GM12878 (cell line): Measurements from ENCODE around the gene RAB11FIP2. TPM values are rescaled to one million over a fixed set of nuclear protein-coding genes. Genes with fewer than 3 reads are reported as not detected.

ENCODE experiments used
- HDAC6 ChIP-seq: fragments of 200-600 bp; sonication (generic); IDR thresholded peaks from one replicate; pipeline ENCODE4 v1.8.0; 2017; ENCODE audit warnings: antibody characterized with exemption; ENCODE audit not compliant: unreplicated experiment
- MTA2 ChIP-seq: fragments of 450-650 bp; IDR thresholded peaks from 2 replicates; pipeline ENCODE4 v1.6.1; 2016; ENCODE audit warnings: low read depth, mild to moderate bottlenecking, moderate library complexity
- NBN ChIP-seq: fragments of 450-650 bp; IDR thresholded peaks from 2 replicates; pipeline ENCODE4 v1.6.1; 2016
- RBBP5 ChIP-seq: fragments of 200-600 bp; sonication (generic); conservative IDR thresholded peaks from 2 replicates; pipeline ENCODE4 v1.6.1; 2016
- SIX5 ChIP-seq: IDR thresholded peaks from 2 replicates; pipeline ENCODE4 v1.6.1; 2011; ENCODE audit warnings: mild to moderate bottlenecking, low read depth, low read length, moderate library complexity; ENCODE audit not compliant: severe bottlenecking
- STAT3 ChIP-seq: IDR thresholded peaks from 2 replicates; pipeline ENCODE4 v1.6.1; 2011; ENCODE audit warnings: low read depth, low read length, improper control_type of control experiment
- ZNF24 ChIP-seq: fragments of 450-650 bp; IDR thresholded peaks from 2 replicates; pipeline ENCODE4 v1.6.1; 2017; ENCODE audit warnings: antibody characterized with exemption, mild to moderate bottlenecking
- polyA plus RNA-seq, 11 experiments: library from polyadenylated mRNA; depleted of rRNA in 4 of 11; unstranded in 6 of 11; stranded (reverse) in 5 of 11; fragments of >200 nt; fragmentation: Nextera tagmentation in 4 of 11; fragmentation: Illumina TruSeq in 1 of 11; extraction: Ambion mirVana in 4 of 11; extraction: Trizol in 1 of 11; gene quantifications; 1 replicate in 1 of 11; 2 replicates in 10 of 11; pipeline versions ENCODE4 v1.2.1 to v1.2.3, GENCODE V29; 2011 to 2016; ENCODE audit warnings: inconsistent platforms in 2 of 11, missing spikeins in 2 of 11, low read depth in 1 of 11
- total RNA-seq, 4 experiments: library from RNA; depleted of rRNA in 3 of 4; stranded (reverse); fragments of >200 nt in 3 of 4; fragmentation: Illumina TruSeq in 1 of 4; extraction: Trizol in 1 of 4; gene quantifications; 2 replicates each; pipeline versions ENCODE4 v1.2.1 to v1.2.3, GENCODE V29; 2013 to 2021
- TF ChIP-seq, protein P1 (sequence below): fragments of 150-350 bp; IDR thresholded peaks from 2 replicates; pipeline ENCODE4 v1.6.1; 2014; ENCODE audit warnings: mild to moderate bottlenecking, low read depth, low read length
- TF ChIP-seq, protein P2 (sequence below): fragments of 450-650 bp; IDR thresholded peaks from 2 replicates; pipeline ENCODE4 v1.6.1; 2018; ENCODE audit warnings: mild to moderate bottlenecking, low read depth, moderate library complexity; ENCODE audit not compliant: partially characterized antibody
- TF ChIP-seq, protein P3 (sequence below): fragments of 450-650 bp; IDR thresholded peaks from 2 replicates; pipeline ENCODE4 v1.6.1; 2017; ENCODE audit warnings: mild to moderate bottlenecking, moderate library complexity
- TF ChIP-seq, protein P4 (sequence below): IDR thresholded peaks from 2 replicates; pipeline ENCODE4 v1.6.1; 2011; ENCODE audit warnings: borderline replicate concordance, low read depth, mild to moderate bottlenecking, moderate library complexity, mixed read lengths, low read length; ENCODE audit not compliant: insufficient read depth; ENCODE audit errors: extremely low read length

Gene RAB11FIP2
- total and polyA plus RNA-seq, 10 of the 15 experiments (the other 5 are each of a cell fraction or from before 2014, with no cell fraction given), result 1.8 to 16.7 (median 4.3) TPM

DNA sequence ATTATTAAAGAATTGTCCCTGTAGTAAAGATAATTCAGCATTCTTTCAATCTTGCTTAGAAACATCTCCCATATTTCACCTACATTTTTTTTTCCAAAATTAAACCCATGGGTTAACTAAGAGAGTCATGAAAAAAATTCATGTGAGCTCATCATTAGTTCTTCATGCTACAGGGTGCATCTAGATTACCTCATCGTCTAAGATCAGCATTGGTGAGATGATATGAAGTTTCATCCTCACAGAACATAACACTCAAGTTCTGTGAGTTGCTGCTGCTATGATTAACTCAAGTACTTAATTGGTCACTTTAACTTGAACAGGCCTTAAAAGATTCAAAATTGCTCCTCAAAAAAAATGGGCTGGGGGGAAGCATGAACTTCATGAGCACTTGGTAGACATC, 50.0 kb downstream of the RAB11FIP2 start (continued):
- TF ChIP-seq RBBP5, result no peak
- TF ChIP-seq, protein P1, sequence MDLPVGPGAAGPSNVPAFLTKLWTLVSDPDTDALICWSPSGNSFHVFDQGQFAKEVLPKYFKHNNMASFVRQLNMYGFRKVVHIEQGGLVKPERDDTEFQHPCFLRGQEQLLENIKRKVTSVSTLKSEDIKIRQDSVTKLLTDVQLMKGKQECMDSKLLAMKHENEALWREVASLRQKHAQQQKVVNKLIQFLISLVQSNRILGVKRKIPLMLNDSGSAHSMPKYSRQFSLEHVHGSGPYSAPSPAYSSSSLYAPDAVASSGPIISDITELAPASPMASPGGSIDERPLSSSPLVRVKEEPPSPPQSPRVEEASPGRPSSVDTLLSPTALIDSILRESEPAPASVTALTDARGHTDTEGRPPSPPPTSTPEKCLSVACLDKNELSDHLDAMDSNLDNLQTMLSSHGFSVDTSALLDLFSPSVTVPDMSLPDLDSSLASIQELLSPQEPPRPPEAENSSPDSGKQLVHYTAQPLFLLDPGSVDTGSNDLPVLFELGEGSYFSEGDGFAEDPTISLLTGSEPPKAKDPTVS, result no peak
- TF ChIP-seq STAT3, result no peak
- TF ChIP-seq SIX5, result no peak
- TF ChIP-seq NBN, result no peak
- TF ChIP-seq ZNF24, result no peak
- TF ChIP-seq, protein P2, sequence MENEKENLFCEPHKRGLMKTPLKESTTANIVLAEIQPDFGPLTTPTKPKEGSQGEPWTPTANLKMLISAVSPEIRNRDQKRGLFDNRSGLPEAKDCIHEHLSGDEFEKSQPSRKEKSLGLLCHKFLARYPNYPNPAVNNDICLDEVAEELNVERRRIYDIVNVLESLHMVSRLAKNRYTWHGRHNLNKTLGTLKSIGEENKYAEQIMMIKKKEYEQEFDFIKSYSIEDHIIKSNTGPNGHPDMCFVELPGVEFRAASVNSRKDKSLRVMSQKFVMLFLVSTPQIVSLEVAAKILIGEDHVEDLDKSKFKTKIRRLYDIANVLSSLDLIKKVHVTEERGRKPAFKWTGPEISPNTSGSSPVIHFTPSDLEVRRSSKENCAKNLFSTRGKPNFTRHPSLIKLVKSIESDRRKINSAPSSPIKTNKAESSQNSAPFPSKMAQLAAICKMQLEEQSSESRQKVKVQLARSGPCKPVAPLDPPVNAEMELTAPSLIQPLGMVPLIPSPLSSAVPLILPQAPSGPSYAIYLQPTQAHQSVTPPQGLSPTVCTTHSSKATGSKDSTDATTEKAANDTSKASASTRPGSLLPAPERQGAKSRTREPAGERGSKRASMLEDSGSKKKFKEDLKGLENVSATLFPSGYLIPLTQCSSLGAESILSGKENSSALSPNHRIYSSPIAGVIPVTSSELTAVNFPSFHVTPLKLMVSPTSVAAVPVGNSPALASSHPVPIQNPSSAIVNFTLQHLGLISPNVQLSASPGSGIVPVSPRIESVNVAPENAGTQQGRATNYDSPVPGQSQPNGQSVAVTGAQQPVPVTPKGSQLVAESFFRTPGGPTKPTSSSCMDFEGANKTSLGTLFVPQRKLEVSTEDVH, result no peak
- no peak for TF ChIP-seq HDAC6
- no peak for TF ChIP-seq MTA2
- TF ChIP-seq, protein P3, sequence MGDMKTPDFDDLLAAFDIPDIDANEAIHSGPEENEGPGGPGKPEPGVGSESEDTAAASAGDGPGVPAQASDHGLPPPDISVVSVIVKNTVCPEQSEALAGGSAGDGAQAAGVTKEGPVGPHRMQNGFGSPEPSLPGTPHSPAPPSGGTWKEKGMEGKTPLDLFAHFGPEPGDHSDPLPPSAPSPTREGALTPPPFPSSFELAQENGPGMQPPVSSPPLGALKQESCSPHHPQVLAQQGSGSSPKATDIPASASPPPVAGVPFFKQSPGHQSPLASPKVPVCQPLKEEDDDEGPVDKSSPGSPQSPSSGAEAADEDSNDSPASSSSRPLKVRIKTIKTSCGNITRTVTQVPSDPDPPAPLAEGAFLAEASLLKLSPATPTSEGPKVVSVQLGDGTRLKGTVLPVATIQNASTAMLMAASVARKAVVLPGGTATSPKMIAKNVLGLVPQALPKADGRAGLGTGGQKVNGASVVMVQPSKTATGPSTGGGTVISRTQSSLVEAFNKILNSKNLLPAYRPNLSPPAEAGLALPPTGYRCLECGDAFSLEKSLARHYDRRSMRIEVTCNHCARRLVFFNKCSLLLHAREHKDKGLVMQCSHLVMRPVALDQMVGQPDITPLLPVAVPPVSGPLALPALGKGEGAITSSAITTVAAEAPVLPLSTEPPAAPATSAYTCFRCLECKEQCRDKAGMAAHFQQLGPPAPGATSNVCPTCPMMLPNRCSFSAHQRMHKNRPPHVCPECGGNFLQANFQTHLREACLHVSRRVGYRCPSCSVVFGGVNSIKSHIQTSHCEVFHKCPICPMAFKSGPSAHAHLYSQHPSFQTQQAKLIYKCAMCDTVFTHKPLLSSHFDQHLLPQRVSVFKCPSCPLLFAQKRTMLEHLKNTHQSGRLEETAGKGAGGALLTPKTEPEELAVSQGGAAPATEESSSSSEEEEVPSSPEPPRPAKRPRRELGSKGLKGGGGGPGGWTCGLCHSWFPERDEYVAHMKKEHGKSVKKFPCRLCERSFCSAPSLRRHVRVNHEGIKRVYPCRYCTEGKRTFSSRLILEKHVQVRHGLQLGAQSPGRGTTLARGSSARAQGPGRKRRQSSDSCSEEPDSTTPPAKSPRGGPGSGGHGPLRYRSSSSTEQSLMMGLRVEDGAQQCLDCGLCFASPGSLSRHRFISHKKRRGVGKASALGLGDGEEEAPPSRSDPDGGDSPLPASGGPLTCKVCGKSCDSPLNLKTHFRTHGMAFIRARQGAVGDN, result no peak
- TF ChIP-seq, protein P4, sequence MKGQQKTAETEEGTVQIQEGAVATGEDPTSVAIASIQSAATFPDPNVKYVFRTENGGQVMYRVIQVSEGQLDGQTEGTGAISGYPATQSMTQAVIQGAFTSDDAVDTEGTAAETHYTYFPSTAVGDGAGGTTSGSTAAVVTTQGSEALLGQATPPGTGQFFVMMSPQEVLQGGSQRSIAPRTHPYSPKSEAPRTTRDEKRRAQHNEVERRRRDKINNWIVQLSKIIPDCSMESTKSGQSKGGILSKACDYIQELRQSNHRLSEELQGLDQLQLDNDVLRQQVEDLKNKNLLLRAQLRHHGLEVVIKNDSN, result no peak
